NCI-H226 (cell line): ENCODE measurements around the gene GAPDH.
"Not testable (repeated sequence)": the region's sequence is repeated elsewhere in the genome, so short reads cannot be mapped to it uniquely, and the experiment has no call there.

ENCODE experiments used
- DNase-seq: peaks from one replicate; pipeline ENCODE4 v3.0.0-alpha.2; 2015

Gene GAPDH

GRCh38 chr12:6569312-6569711 lies 35.0 kb downstream of the GAPDH start:
- DNase-seq = no peak

GRCh38 chr12:6569786-6570185 lies 35.5 kb downstream of the GAPDH start:
- DNase-seq = no peak

GRCh38 chr12:6570264-6570887 lies 36.1 kb downstream of the GAPDH start:
- no peak for DNase-seq

GRCh38 chr12:6573001-6573400 lies 38.7 kb downstream of the GAPDH start:
- DNase-seq = no peak

- no peak for DNase-seq
Measured at GRCh38 chr12:6574576-6575295, 40.4 kb downstream of the GAPDH start.

- no peak for DNase-seq
Measured at GRCh38 chr12:6575648-6576047, 41.3 kb downstream of the GAPDH start.

- DNase-seq = no peak
Measured at GRCh38 chr12:6582196-6582595, 47.9 kb downstream of the GAPDH start.

- no peak for DNase-seq
Measured at GRCh38 chr12:6582959-6583358, 48.6 kb downstream of the GAPDH start.

GRCh38 chr12:6584293-6584692 lies 50.0 kb downstream of the GAPDH start:
- no peak for DNase-seq

GRCh38 chr12:6586569-6586968 lies 52.3 kb downstream of the GAPDH start:
- not testable (repeated sequence) for DNase-seq
